NCI-H446 treated with DMSO at 0.1 percent for 48 hours (cell line): Measurements from ENCODE around the gene SETD1B.
A peak's percentile ranks its signal among the peaks of the same experiment; 100 is the strongest.
"Not testable (repeated sequence)": the region's sequence is repeated elsewhere in the genome, so short reads cannot be mapped to it uniquely, and the experiment has no call there.

Experiments
- DNase-seq: peaks from one replicate; lab custom pipeline; 2025; lab: John Stamatoyannopoulos, UW

SETD1B gene

GRCh38 chr12:121858662-121859572, 55.1 kb downstream of the SETD1B start, which contains the start of gene HPD:
TSS of gene HPD (minus strand) at chr12:121858859. CDS start at chr12:121858823, 36 bp downstream.
- DNase-seq = no peak

DNA sequence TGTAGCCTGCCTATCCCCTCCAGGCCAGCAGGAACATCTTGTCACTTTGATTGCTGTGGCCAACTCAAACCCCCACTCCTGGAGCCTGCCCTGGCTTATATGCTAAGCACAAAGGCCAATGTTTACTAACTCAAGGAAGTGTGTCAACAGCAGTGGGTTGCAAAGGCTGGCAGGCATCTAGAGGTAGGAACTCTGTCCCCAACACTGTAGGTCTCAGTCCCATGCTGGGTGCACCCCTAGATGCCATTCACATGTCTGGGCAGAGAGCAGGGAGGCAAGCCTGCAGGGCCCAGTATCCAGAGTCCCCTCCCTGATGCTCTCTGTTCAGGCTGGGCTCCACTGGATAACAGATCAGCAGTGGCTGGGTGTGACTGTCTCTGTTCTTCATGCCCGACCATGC, 56.4 kb downstream of the SETD1B start:
- DNase-seq = no peak

GRCh38 chr12:121860699-121861098, 56.9 kb downstream of the SETD1B start:
- DNase-seq = not testable (repeated sequence)

DNA sequence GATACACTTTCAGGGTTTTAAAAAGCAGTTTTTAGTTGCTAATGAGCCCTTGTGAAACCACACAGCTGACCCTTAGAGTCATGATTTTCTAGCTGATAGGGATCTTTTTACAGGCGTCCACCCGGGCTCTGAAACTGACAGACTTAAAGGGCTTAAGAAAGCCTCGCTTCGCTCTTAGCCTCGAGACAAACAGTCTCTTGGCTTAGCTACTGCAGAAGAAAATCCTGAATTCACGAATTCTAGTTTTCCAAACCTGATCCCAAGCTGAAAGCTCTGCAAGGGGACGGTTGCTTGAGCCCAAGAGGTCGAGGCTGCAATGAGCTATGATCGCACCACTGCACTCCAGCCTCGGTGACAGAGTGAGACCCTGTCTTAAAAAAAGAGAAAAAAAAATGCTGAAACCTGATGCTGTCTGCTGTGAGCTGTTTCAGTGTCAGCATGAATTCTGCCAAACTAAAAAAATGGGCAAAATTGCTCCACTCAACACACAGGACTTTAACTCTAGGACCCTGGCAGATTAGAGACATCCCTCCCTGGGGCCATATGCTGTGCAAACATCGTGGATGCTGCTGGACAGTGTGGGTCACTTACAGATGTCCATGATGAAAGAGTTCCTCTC, 57.9 kb downstream of the SETD1B start:
- DNase-seq = no peak

GRCh38 chr12:121866331-121866730, 62.5 kb downstream of the SETD1B start:
- DNase-seq = no peak

- not testable (repeated sequence) for DNase-seq
Observed at GRCh38 chr12:121869229-121869628, 65.4 kb downstream of the SETD1B start.

DNA sequence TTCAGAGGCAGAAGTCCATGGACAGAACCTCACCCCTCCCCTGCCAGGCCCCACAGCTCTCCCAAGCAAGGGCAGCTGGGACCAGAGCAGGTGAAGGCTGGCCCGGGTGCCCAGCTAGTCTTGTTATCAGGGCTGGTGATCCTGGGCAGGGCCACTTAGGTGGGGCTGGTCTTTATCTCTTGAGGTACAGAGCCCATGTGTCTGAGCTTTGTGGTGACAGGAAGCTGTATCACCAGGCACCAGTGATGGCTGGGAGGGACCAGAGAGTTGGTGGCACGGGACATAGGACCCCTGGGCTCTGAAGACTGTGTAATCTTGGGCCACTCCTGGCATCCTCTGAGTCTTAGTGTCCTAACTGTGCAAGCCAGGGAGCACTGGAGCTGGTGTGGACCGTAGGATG, 67.7 kb downstream of the SETD1B start:
- no peak for DNase-seq

- DNase-seq = peak; percentile 75
Observed at GRCh38 chr12:121872546-121873215, 68.9 kb downstream of the SETD1B start.

- no peak for DNase-seq
Observed at GRCh38 chr12:121873216-121873569, 69.4 kb downstream of the SETD1B start.

DNA sequence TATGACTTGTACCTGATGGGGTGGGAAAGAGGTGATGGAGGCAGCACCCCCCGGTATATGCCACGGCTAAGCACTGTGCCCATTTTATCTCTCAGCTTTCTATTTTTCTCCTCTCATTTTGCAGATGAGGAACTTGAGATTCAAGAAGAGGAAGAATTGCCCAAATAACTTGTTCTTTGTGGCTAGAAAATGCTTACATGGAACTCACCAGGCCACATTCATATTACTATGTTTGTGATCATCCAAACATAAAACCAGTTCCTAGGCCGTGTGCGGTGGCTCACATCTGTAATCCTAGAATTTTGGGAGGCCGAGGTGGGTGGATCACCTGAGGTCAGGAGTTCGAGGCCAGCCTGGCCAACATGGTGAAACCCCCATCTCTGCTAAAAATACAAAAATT, 70.3 kb downstream of the SETD1B start:
- DNase-seq = no peak

GRCh38 chr12:121875582-121875981, 71.8 kb downstream of the SETD1B start:
- no peak for DNase-seq

GRCh38 chr12:121876080-121876447, 72.3 kb downstream of the SETD1B start:
- DNase-seq = not testable (repeated sequence)
